PC-9 (cell line): ENCODE results near the gene CCDC91.

ENCODE experiments used
- CTCF ChIP-seq: fragments of 200-600 bp; sonication (generic); conservative IDR thresholded peaks from 2 replicates; pipeline ENCODE4 v1.6.1; 2017; ENCODE audit warnings: mixed run types, antibody characterized with exemption, mild to moderate bottlenecking, moderate library complexity
- EZH2 ChIP-seq: fragments of 200-600 bp; sonication (generic); IDR thresholded peaks from 2 replicates; pipeline ENCODE4 v1.8.0; 2017; ENCODE audit warnings: antibody characterized with exemption, low read depth

- TF ChIP-seq CTCF (no peak), EZH2 (no peak)
Measured at GRCh38 chr12:28191051-28192048, 1.1 kb downstream of the CCDC91 start.
